HepG2 (cell line): Measurements from ENCODE around the gene GDA. TPM values are rescaled to one million over a fixed set of nuclear protein-coding genes. Genes with fewer than 3 reads are reported as not detected.

Source experiments
- ARID3A ChIP-seq: IDR thresholded peaks from 2 replicates; pipeline ENCODE4 v1.6.1; 2012; ENCODE audit warnings: low read depth, low read length, improper control_type of control experiment
- ERF ChIP-seq: IDR thresholded peaks from 2 replicates; pipeline ENCODE4 v1.6.1; 2018; ENCODE audit warnings: missing biosample characterization, missing genetic modification reagents
- ESRRA ChIP-seq: sonication (generic); formaldehyde crosslinking; IDR thresholded peaks from 2 replicates; pipeline ENCODE4 v1.5.1; 2020; ENCODE audit warnings: mild to moderate bottlenecking, low read depth, missing genetic modification reagents
- MEIS2 ChIP-seq: sonication (generic); formaldehyde crosslinking; IDR thresholded peaks from 2 replicates; pipeline ENCODE4 v1.9.0; 2021; ENCODE audit warnings: mild to moderate bottlenecking, missing genetic modification reagents
- MTA3 ChIP-seq: sonication (generic); formaldehyde crosslinking; IDR thresholded peaks from 2 replicates; pipeline ENCODE4 v1.4.0; 2020; ENCODE audit warnings: missing genetic modification reagents
- PPARG ChIP-seq: conservative IDR thresholded peaks from 2 replicates; pipeline ENCODE4 v1.6.1; 2016; ENCODE audit warnings: missing biosample characterization, missing genetic modification reagents
- SOX5 ChIP-seq: IDR thresholded peaks from 2 replicates; pipeline ENCODE4 v1.6.1; 2016; ENCODE audit warnings: borderline replicate concordance
- SP4 ChIP-seq: sonication (generic); formaldehyde crosslinking; IDR thresholded peaks from 2 replicates; pipeline ENCODE4 v1.8.1; 2023; ENCODE audit warnings: mild to moderate bottlenecking, missing genetic modification reagents
- SPEN ChIP-seq: sonication (generic); formaldehyde crosslinking; IDR thresholded peaks from 2 replicates; pipeline ENCODE4 v1.5.1; 2020; ENCODE audit warnings: low read depth, mild to moderate bottlenecking, missing genetic modification reagents
- TBL1XR1 ChIP-seq: fragments of 150-350 bp; IDR thresholded peaks from 2 replicates; pipeline ENCODE4 v1.6.1; 2014; ENCODE audit warnings: borderline replicate concordance, low read length; ENCODE audit not compliant: partially characterized antibody
- THAP9 ChIP-seq: sonication (generic); formaldehyde crosslinking; IDR thresholded peaks from 2 replicates; pipeline ENCODE4; 2020; ENCODE audit warnings: missing genetic modification reagents, mild to moderate bottlenecking, borderline replicate concordance
- ZNF569 ChIP-seq: sonication (generic); formaldehyde crosslinking; IDR thresholded peaks from 2 replicates; pipeline ENCODE4 v1.5.0; 2020; ENCODE audit warnings: mild to moderate bottlenecking, missing genetic modification reagents, moderate library complexity, borderline replicate concordance
- ZNF576 ChIP-seq: sonication (generic); formaldehyde crosslinking; IDR thresholded peaks from 2 replicates; pipeline ENCODE4 v1.4.0; 2020; ENCODE audit warnings: mild to moderate bottlenecking, missing genetic modification reagents
- ZNF614 ChIP-seq: IDR thresholded peaks from 2 replicates; pipeline ENCODE4 v1.6.1; 2018; ENCODE audit warnings: missing biosample characterization, missing genetic modification reagents, inconsistent platforms, borderline replicate concordance
- polyA plus RNA-seq, 8 experiments: library from polyadenylated mRNA; depleted of rRNA in 3 of 8; stranded (reverse) in 7 of 8; unstranded in 1 of 8; fragments of >200 nt; fragmentation: Illumina TruSeq in 4 of 8; extraction: Trizol in 4 of 8; gene quantifications; 2 replicates each; pipeline versions ENCODE4 v1.2.1 to v1.2.3, GENCODE V29; 2011 to 2016; ENCODE audit warnings: low read depth in 4 of 8, missing spikeins in 1 of 8, mixed read lengths in 1 of 8; ENCODE audit not compliant: insufficient read depth in 1 of 8
- total RNA-seq, 5 experiments: library from RNA; depleted of rRNA; stranded (reverse); fragments of >200 nt; fragmentation: Illumina TruSeq; extraction: Trizol; gene quantifications; 2 replicates each; pipeline ENCODE4 v1.2.3, GENCODE V29; 2016; ENCODE audit warnings: low read depth in 1 of 5
- TF ChIP-seq, protein P1 (sequence below), 2 experiments: fragments of 450-650 bp in 1 of 2; sonication (generic) in 1 of 2; formaldehyde crosslinking; IDR thresholded peaks; 2 replicates each; pipeline versions ENCODE4 v1.5.0 to v1.8.0; 2020 to 2022; ENCODE audit warnings: mild to moderate bottlenecking in 1 of 2, missing genetic modification reagents in 1 of 2
- TF ChIP-seq, protein P2 (sequence below): IDR thresholded peaks from 2 replicates; pipeline ENCODE4 v1.6.1; 2016
- TF ChIP-seq, protein P3 (sequence below): sonication (generic); formaldehyde crosslinking; IDR thresholded peaks from 2 replicates; pipeline ENCODE4 v1.8.0; 2022; ENCODE audit warnings: low read depth, missing genetic modification reagents
- TF ChIP-seq, protein P4 (sequence below): sonication (generic); formaldehyde crosslinking; IDR thresholded peaks from 2 replicates; pipeline ENCODE4 v1.4.0; 2020; ENCODE audit warnings: missing genetic modification reagents

GDA gene
- total and polyA plus RNA-seq, 2 of the 13 experiments (the other 11 are each of a cell fraction or from before 2014, with no cell fraction given), result 0.15 to 0.99 TPM

GRCh38 chr9:72129271-72130156, 19.7 kb upstream of the GDA start (continued):
- peak; percentile 51; the same call in 1 of the 2 replicates for TF ChIP-seq SPEN (CRISPR knock-in tag)
- TF ChIP-seq, protein P1, sequence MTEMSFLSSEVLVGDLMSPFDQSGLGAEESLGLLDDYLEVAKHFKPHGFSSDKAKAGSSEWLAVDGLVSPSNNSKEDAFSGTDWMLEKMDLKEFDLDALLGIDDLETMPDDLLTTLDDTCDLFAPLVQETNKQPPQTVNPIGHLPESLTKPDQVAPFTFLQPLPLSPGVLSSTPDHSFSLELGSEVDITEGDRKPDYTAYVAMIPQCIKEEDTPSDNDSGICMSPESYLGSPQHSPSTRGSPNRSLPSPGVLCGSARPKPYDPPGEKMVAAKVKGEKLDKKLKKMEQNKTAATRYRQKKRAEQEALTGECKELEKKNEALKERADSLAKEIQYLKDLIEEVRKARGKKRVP (CRISPR knock-in tag; IDR thresholded peaks at IDR 0.05), result no peak
- peak; percentile 68 for TF ChIP-seq PPARG (CRISPR knock-in tag)
- no peak for TF ChIP-seq THAP9
- TF ChIP-seq ESRRA (CRISPR knock-in tag), result peak; percentile 56; the same call in 1 of the 2 replicates
- TF ChIP-seq SOX5 (CRISPR knock-in tag), result peak; percentile 48; the same call in 1 of the 2 replicates
- no peak for TF ChIP-seq ZNF569
- TF ChIP-seq MEIS2 (CRISPR knock-in tag), result peak; percentile 81
- TF ChIP-seq MTA3 (CRISPR knock-in tag), result no peak
- no peak for TF ChIP-seq ARID3A
- TF ChIP-seq, protein P2, sequence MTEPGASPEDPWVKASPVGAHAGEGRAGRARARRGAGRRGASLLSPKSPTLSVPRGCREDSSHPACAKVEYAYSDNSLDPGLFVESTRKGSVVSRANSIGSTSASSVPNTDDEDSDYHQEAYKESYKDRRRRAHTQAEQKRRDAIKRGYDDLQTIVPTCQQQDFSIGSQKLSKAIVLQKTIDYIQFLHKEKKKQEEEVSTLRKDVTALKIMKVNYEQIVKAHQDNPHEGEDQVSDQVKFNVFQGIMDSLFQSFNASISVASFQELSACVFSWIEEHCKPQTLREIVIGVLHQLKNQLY (CRISPR knock-in tag), result no peak
- TF ChIP-seq ZNF576, result no peak
- TF ChIP-seq, protein P3, sequence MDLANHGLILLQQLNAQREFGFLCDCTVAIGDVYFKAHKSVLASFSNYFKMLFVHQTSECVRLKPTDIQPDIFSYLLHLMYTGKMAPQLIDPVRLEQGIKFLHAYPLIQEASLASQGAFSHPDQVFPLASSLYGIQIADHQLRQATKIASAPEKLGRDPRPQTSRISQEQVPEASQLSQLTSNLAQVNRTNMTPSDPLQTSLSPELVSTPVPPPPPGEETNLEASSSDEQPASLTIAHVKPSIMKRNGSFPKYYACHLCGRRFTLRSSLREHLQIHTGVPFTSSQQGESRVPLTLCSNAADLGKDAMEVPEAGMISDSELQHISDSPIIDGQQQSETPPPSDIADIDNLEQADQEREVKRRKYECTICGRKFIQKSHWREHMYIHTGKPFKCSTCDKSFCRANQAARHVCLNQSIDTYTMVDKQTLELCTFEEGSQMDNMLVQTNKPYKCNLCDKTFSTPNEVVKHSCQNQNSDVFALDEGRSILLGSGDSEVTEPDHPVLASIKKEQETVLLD (CRISPR knock-in tag), result no peak
- TF ChIP-seq, protein P4, sequence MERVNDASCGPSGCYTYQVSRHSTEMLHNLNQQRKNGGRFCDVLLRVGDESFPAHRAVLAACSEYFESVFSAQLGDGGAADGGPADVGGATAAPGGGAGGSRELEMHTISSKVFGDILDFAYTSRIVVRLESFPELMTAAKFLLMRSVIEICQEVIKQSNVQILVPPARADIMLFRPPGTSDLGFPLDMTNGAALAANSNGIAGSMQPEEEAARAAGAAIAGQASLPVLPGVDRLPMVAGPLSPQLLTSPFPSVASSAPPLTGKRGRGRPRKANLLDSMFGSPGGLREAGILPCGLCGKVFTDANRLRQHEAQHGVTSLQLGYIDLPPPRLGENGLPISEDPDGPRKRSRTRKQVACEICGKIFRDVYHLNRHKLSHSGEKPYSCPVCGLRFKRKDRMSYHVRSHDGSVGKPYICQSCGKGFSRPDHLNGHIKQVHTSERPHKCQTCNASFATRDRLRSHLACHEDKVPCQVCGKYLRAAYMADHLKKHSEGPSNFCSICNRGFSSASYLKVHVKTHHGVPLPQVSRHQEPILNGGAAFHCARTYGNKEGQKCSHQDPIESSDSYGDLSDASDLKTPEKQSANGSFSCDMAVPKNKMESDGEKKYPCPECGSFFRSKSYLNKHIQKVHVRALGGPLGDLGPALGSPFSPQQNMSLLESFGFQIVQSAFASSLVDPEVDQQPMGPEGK (CRISPR knock-in tag), result 0 out of 2 replicates have a peak, but pooled peaks have one; percentile 13
- peak; percentile 27; the same call in 1 of the 2 replicates for TF ChIP-seq ZNF614
- TF ChIP-seq TBL1XR1, result peak; percentile 4
- no peak for TF ChIP-seq SP4 (CRISPR knock-in tag)
- TF ChIP-seq ERF (CRISPR knock-in tag), result no peak
